Stimulated activated CD8-positive, alpha-beta memory T cell treated with anti-CD3 and anti-CD28 coated beads, Interleukin-12 subunit alpha, Interleukin-12 subunit beta, amount 100 ng/mL, for 24 hours (primary cell): ENCODE results near the gene PCDHB16.

ENCODE experiments used
- DNase-seq: peaks from one replicate; pipeline ENCODE4 v3.0.0-alpha.2; 2020; ENCODE audit errors: extremely low read depth

PCDHB16 gene

DNA sequence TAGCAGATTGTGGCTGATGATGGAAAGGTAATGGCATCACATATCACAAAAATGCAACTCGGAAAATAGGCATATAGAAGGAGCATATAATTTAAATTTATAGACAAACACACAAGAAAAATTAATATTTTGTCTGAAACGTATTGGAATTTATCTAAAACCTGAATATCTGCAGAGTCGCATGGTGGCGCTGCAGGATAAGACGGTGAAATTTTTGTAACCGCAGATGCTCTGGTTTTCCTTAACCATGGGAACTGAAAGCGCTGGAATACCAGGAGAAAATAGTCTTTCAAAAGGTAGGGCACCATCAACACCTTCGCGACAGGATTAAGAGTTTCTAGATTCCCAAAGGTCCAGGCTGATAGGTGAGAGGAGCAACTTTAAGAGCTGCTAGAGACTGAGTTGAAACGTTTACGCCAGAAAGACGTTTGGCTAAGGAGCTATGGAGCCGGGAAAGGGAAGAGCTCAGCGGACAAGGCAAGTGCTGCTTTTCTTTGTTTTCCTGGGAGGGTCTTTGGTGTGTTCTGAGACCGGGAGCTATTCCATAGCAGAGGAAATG, 52.0 kb downstream of the PCDHB16 start:
- no peak for DNase-seq
